PFSK-1 (cell line): ENCODE results near the gene TUBB.

Experiments used
- POLR2AphosphoS5 ChIP-seq: IDR thresholded peaks from 2 replicates; pipeline ENCODE4 v1.6.1; 2012; ENCODE audit warnings: low read depth, mild to moderate bottlenecking, control low read depth, low read length, moderate library complexity
- TF ChIP-seq, protein P1 (sequence below), 2 experiments: IDR thresholded peaks; 2 replicates each; pipeline versions ENCODE4 v1.6.1 to v1.8.0; 2011 to 2012; ENCODE audit warnings: low read depth in 2 of 2, low read length in 2 of 2, control low read depth in 1 of 2, inconsistent platforms in 1 of 2, mild to moderate bottlenecking in 1 of 2, moderate library complexity in 1 of 2; ENCODE audit not compliant: insufficient read depth in 1 of 2

DNA sequence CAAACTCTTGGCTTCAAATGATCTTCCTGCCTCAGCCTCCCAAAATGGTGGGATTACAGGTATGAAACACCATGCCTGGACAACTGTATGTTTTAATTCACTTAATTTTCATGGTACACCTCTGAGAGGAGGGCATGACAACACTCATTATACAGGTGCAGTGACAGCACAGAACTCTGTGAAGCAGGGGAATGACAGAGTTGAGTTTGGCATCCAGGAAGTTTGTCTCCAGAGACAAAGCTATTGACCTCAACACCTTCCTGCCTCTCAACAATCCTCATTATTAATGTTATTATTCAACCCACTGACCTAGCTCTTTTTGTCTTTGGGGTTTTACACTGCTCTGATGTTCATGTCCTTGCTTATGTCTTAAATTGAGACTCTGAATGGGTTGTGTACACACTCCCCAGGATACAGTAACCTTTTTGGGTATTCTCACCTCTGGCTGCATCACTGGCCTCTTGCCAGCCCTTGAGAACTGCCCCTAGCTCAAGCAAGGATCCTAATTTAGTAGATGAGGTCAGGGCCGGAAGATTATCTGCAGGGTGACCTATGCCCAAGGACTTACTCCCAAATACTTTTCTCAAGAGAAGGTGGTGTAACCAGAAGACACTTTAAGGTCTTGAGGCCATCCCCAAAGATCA is 37.2 kb downstream of the TUBB start:
- TF ChIP-seq, protein P1, sequence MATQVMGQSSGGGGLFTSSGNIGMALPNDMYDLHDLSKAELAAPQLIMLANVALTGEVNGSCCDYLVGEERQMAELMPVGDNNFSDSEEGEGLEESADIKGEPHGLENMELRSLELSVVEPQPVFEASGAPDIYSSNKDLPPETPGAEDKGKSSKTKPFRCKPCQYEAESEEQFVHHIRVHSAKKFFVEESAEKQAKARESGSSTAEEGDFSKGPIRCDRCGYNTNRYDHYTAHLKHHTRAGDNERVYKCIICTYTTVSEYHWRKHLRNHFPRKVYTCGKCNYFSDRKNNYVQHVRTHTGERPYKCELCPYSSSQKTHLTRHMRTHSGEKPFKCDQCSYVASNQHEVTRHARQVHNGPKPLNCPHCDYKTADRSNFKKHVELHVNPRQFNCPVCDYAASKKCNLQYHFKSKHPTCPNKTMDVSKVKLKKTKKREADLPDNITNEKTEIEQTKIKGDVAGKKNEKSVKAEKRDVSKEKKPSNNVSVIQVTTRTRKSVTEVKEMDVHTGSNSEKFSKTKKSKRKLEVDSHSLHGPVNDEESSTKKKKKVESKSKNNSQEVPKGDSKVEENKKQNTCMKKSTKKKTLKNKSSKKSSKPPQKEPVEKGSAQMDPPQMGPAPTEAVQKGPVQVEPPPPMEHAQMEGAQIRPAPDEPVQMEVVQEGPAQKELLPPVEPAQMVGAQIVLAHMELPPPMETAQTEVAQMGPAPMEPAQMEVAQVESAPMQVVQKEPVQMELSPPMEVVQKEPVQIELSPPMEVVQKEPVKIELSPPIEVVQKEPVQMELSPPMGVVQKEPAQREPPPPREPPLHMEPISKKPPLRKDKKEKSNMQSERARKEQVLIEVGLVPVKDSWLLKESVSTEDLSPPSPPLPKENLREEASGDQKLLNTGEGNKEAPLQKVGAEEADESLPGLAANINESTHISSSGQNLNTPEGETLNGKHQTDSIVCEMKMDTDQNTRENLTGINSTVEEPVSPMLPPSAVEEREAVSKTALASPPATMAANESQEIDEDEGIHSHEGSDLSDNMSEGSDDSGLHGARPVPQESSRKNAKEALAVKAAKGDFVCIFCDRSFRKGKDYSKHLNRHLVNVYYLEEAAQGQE (IDR thresholded peaks at IDR 0.05; ENCODE audit: insufficient read depth in 1 of 2, low read depth in 2 of 2, low read length in 2 of 2), result no peak
- no peak for TF ChIP-seq POLR2AphosphoS5
